ENCODE results near the gene WDR87.

DNA sequence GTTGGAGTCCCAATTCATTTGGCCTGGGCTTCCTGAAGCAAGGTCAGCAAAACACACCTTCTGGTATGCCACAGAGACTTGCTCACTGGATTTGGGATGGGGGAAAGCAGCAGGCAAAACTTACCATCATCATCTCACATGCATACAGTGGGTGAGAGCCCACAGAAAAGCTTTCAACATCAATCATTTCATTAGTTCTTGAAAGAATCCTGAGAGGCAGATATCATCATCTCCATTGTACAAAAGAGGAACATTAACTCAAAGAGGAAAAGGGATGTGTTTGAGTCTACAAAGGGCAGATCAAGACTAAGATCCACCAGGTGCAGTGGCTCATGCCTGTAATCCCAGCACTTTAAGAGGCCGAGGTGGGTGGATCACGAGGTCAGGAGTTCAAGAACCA, 6.4 kb downstream of the WDR87 start:
- no peak for TF ChIP-seq POLR2A (IDR thresholded peaks at IDR 0.05)
- TF ChIP-seq, protein P1, sequence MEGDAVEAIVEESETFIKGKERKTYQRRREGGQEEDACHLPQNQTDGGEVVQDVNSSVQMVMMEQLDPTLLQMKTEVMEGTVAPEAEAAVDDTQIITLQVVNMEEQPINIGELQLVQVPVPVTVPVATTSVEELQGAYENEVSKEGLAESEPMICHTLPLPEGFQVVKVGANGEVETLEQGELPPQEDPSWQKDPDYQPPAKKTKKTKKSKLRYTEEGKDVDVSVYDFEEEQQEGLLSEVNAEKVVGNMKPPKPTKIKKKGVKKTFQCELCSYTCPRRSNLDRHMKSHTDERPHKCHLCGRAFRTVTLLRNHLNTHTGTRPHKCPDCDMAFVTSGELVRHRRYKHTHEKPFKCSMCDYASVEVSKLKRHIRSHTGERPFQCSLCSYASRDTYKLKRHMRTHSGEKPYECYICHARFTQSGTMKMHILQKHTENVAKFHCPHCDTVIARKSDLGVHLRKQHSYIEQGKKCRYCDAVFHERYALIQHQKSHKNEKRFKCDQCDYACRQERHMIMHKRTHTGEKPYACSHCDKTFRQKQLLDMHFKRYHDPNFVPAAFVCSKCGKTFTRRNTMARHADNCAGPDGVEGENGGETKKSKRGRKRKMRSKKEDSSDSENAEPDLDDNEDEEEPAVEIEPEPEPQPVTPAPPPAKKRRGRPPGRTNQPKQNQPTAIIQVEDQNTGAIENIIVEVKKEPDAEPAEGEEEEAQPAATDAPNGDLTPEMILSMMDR (IDR thresholded peaks at IDR 0.05 in 8 of 11, conservative IDR thresholded peaks at IDR 0.05 in 3 of 11) = no peak

All from spleen (tissue), 7 donors.